ENCODE measurements around the gene MOSPD3. TPM values are rescaled to one million over a fixed set of nuclear protein-coding genes. Genes with fewer than 3 reads are reported as not detected.

Gene MOSPD3
- polyA plus RNA-seq, 1 of the 3 experiments (the other 2 are of a cell fraction), result 61.7 TPM

DNA sequence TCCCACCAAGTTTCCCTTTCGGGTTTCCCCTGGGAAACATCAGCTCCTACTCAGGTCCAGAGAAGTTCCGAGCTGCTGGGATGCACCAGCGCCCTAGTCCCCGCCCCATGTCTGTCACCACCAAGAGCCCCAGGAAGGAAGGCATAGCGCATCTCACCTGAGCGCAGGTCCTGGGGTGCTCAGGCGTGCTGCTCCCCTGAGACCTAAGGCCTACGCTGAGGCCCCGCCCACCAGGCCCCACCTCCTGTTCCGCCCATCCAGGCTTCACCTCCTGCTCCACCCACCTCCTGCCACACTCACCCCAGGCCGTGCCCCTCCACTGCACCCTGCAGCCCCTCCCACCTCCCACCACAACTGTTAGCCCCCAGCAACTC lies 30.2 kb downstream of the MOSPD3 start:
- TF ChIP-seq SMC3 (IDR thresholded peaks at IDR 0.05; ENCODE audit: low read depth, low read length) (no peak), GABPA (IDR thresholded peaks at IDR 0.05; ENCODE audit: low read depth) (no peak), FOXM1 (IDR thresholded peaks at IDR 0.05; ENCODE audit: low read depth) (no peak), TCF12 (IDR thresholded peaks at IDR 0.05) (no peak), FOXJ3 (CRISPR knock-in tag; IDR thresholded peaks at IDR 0.05) (no peak), JUND (IDR thresholded peaks at IDR 0.05) (no peak), ELF1 (IDR thresholded peaks at IDR 0.05) (no peak), RXRA (IDR thresholded peaks at IDR 0.05; ENCODE audit: borderline replicate concordance, low read depth) (no peak), SIN3A (IDR thresholded peaks at IDR 0.05; ENCODE audit: borderline replicate concordance, low read depth, low read length) (no peak), POLR2AphosphoS5 (IDR thresholded peaks at IDR 0.05; ENCODE audit: low read depth, low read length) (no peak), EP300 (IDR thresholded peaks at IDR 0.05; ENCODE audit: borderline replicate concordance in 1 of 2, low read depth in 1 of 2, low read length in 1 of 2) (no peak), YY1 (IDR thresholded peaks at IDR 0.05; ENCODE audit: low read depth) (no peak)
- TF ChIP-seq, protein P1, sequence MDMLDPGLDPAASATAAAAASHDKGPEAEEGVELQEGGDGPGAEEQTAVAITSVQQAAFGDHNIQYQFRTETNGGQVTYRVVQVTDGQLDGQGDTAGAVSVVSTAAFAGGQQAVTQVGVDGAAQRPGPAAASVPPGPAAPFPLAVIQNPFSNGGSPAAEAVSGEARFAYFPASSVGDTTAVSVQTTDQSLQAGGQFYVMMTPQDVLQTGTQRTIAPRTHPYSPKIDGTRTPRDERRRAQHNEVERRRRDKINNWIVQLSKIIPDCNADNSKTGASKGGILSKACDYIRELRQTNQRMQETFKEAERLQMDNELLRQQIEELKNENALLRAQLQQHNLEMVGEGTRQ (IDR thresholded peaks at IDR 0.05; ENCODE audit: borderline replicate concordance, low read depth, low read length), result no peak
- TF ChIP-seq, protein P2, sequence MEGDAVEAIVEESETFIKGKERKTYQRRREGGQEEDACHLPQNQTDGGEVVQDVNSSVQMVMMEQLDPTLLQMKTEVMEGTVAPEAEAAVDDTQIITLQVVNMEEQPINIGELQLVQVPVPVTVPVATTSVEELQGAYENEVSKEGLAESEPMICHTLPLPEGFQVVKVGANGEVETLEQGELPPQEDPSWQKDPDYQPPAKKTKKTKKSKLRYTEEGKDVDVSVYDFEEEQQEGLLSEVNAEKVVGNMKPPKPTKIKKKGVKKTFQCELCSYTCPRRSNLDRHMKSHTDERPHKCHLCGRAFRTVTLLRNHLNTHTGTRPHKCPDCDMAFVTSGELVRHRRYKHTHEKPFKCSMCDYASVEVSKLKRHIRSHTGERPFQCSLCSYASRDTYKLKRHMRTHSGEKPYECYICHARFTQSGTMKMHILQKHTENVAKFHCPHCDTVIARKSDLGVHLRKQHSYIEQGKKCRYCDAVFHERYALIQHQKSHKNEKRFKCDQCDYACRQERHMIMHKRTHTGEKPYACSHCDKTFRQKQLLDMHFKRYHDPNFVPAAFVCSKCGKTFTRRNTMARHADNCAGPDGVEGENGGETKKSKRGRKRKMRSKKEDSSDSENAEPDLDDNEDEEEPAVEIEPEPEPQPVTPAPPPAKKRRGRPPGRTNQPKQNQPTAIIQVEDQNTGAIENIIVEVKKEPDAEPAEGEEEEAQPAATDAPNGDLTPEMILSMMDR (IDR thresholded peaks at IDR 0.05), result no peak
- TF ChIP-seq, protein P3, sequence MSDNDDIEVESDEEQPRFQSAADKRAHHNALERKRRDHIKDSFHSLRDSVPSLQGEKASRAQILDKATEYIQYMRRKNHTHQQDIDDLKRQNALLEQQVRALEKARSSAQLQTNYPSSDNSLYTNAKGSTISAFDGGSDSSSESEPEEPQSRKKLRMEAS (IDR thresholded peaks at IDR 0.05; ENCODE audit: low read depth), result no peak
- no peak overlapping the region for H2AFZ ChIP-seq (ENCODE audit: low read depth)
- 89% methylated on average over 8 of the region's 11 CpGs for WGBS (ENCODE audit: low lambda C conversion rate)
- CTCF ChIA-PET, result interaction anchor here (0.9 to 12.8 kb wide), 5 partner anchors 8 to 82 kb away, joined by 3 to 109 read pairs (median 4); partner anchors contain the start of gene ACTL6B
- H3K27me3 ChIP-seq (ENCODE audit: insufficient read depth), result peaks cover 7% of the 10 kb centered on the region; the same call in 1 of the 2 replicates
- no peak overlapping the region for H3K27ac ChIP-seq (ENCODE audit: low read depth in 2 of 2, low read length in 1 of 2)
- H3K79me2 ChIP-seq (ENCODE audit: insufficient read depth), result no peaks in the 10 kb centered on the region
- no peaks in the 10 kb centered on the region for H3K36me3 ChIP-seq (replicated peaks in 1 of 2; ENCODE audit: control insufficient read depth in 1 of 2, insufficient read depth in 2 of 2, low read length in 1 of 2)
- POLR2A ChIA-PET, result interaction anchor here (0.5 to 1.5 kb wide), 2 partner anchors 10 to 30 kb away, joined by 3 to 4 read pairs; partner anchors contain the start of gene GNB2
- no peaks in the 10 kb centered on the region for H3K9me2 ChIP-seq
- H3K4me2 ChIP-seq, result no peak overlapping the region
- DNase-seq, result peak; percentile 75
- no peaks in the 10 kb centered on the region for H3F3A ChIP-seq (replicated peaks; ENCODE audit: insufficient read depth)
- peaks cover 0 to 9% of the 10 kb centered on the region in 2 experiments; a peak in 1 of 4 replicates for H3K4me1 ChIP-seq (ENCODE audit: control insufficient read depth in 1 of 2, insufficient read depth in 2 of 2, low read depth in 1 of 2, low read length in 1 of 2)
- H3K9ac ChIP-seq, result no peak overlapping the region
- H3K4me3 ChIP-seq (ENCODE audit: low read depth in 2 of 2, low read length in 1 of 2), result no peak overlapping the region
- H4K20me1 ChIP-seq (ENCODE audit: insufficient read depth), result no peaks in the 10 kb centered on the region
- H3K9me3 ChIP-seq, result no peaks in the 10 kb centered on the region

DNA sequence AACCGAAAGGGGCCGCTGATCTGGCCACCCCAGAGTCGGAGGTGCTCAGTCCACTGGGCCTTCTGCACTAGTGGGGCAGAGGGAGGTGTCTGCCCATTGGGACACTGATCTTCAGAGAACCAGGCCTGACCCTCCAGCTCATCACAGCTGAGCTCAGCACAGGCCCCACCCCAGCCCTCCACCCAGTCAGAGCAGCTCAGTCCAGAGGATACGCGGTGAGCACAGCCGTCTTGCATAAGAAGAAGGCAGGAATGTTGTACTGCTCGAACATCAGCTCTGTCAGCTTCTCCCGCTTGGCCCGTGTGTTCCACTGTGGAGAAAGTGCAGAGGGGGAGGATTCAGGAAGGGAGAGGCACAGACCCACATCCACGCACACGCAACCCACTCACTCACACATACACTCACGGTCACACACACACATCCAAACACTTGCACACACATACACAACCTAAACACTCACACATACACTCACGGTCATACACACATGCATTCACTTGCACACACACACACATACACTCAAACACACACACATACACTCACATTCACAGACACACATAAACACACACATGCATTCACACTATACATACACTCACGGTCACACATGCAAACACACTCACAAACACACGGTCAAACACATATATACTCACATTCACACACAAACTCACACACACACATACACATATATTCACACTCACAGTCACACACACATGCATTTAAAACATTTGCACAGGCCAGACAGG lies 37.7 kb downstream of the MOSPD3 start:
- Histone ChIP-seq H3K9me2 (no peaks in the 10 kb centered on the region), H3K9ac (no peak overlapping the region), H3K4me2 (no peak overlapping the region), H4K20me1 (ENCODE audit: insufficient read depth) (no peaks in the 10 kb centered on the region), H2AFZ (ENCODE audit: low read depth) (no peak overlapping the region), H3K79me2 (ENCODE audit: insufficient read depth) (no peaks in the 10 kb centered on the region), H3K27me3 (ENCODE audit: insufficient read depth) (peaks cover 12% of the 10 kb centered on the region), H3K9me3 (no peaks in the 10 kb centered on the region), H3F3A (replicated peaks; ENCODE audit: insufficient read depth) (no peaks in the 10 kb centered on the region), H3K4me3 (ENCODE audit: low read depth in 2 of 2, low read length in 1 of 2) (no peak overlapping the region), H3K27ac (ENCODE audit: low read depth in 2 of 2, low read length in 1 of 2) (no peak overlapping the region), H3K4me1 (ENCODE audit: control insufficient read depth in 1 of 2, insufficient read depth in 2 of 2, low read depth in 1 of 2, low read length in 1 of 2) (no peaks in the 10 kb centered on the region; a peak in 1 of 4 replicates), H3K36me3 (replicated peaks in 1 of 2; ENCODE audit: control insufficient read depth in 1 of 2, insufficient read depth in 2 of 2, low read length in 1 of 2) (no peaks in the 10 kb centered on the region)
- ChIA-PET CTCF (interaction anchor here (1.2 to 12.8 kb wide), 3 partner anchors 16 to 41 kb away, joined by 3 to 109 read pairs (median 7); no protein-coding TSS in a partner anchor), POLR2A (no interaction called here)
- no peak for DNase-seq
- TF ChIP-seq EP300 (IDR thresholded peaks at IDR 0.05; ENCODE audit: borderline replicate concordance in 1 of 2, low read depth in 1 of 2, low read length in 1 of 2) (no peak), FOSL2 (IDR thresholded peaks at IDR 0.05; ENCODE audit: borderline replicate concordance, low read depth) (no peak), NFIC (IDR thresholded peaks at IDR 0.05; ENCODE audit: borderline replicate concordance) (no peak), CHD2 (IDR thresholded peaks at IDR 0.05; ENCODE audit: low read length, partially characterized antibody) (no peak), MXI1 (IDR thresholded peaks at IDR 0.05; ENCODE audit: low read depth, low read length) (no peak)
- TF ChIP-seq, protein P4, sequence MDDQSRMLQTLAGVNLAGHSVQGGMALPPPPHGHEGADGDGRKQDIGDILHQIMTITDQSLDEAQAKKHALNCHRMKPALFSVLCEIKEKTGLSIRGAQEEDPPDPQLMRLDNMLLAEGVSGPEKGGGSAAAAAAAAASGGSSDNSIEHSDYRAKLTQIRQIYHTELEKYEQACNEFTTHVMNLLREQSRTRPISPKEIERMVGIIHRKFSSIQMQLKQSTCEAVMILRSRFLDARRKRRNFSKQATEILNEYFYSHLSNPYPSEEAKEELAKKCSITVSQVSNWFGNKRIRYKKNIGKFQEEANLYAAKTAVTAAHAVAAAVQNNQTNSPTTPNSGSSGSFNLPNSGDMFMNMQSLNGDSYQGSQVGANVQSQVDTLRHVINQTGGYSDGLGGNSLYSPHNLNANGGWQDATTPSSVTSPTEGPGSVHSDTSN (IDR thresholded peaks at IDR 0.05), result no peak
- 81% methylated on average over 13 of the region's 15 CpGs for WGBS (ENCODE audit: low lambda C conversion rate)

Data from SK-N-SH (cell line).